Thyroid gland (tissue), 4 donors: Measurements from ENCODE around the gene RAB3D. TPM values are rescaled to one million over a fixed set of nuclear protein-coding genes. Genes with fewer than 3 reads are reported as not detected.
A peak's percentile ranks its signal among the peaks of the same experiment; 100 is the strongest.

ENCODE experiments used
- DNase-seq, 2 donors: peaks; one replicate each; pipeline ENCODE4 v3.0.0-alpha.2; 2019
- H3K27ac ChIP-seq, 3 donors: fragments of 200-600 bp; sonication (generic); 1 replicate in 2 of 3; 2 replicates in 1 of 3; pipeline ENCODE4 v1.5.1; 2016 to 2019; ENCODE audit warnings: mild to moderate bottlenecking in 1 of 3, moderate library complexity in 1 of 3
- H3K27me3 ChIP-seq: fragments of 200-600 bp; sonication (generic); one replicate; pipeline ENCODE4 v1.5.1; 2019
- H3K36me3 ChIP-seq, 2 donors: fragments of 200-600 bp; sonication (generic); one replicate each; pipeline ENCODE4 v1.5.1; 2016 to 2019
- H3K4me1 ChIP-seq, 2 donors: fragments of 200-600 bp; sonication (generic); one replicate each; pipeline ENCODE4 v1.5.1; 2017 to 2019
- H3K4me3 ChIP-seq, 3 donors: fragments of 200-600 bp; sonication (generic); replicated peaks in 1 of 3; 1 replicate in 2 of 3; 2 replicates in 1 of 3; pipeline ENCODE4 v1.5.1; 2016; ENCODE audit warnings: mild to moderate bottlenecking in 1 of 3
- H3K9me3 ChIP-seq: fragments of 200-600 bp; sonication (generic); one replicate; pipeline ENCODE4 v1.5.1; 2017
- POLR2A ChIP-seq, 2 donors: fragments of 450-650 bp; IDR thresholded peaks; one replicate each; pipeline ENCODE4 v1.6.1; 2017; ENCODE audit warnings: antibody characterized with exemption in 2 of 2, mild to moderate bottlenecking in 2 of 2, moderate library complexity in 1 of 2
- WGBS, 2 donors: methylation state at CpG; one replicate each; pipeline ENCODE4 v1.1.5; 2017; 5-methylcytosine and 5-hydroxymethylcytosine counted together
- intact Hi-C: fragments of 100-400 bp; cut with DNase I; formaldehyde crosslinking; loops from one replicate; pipeline ENCODE4 v1.15.1; 2023
- total RNA-seq, 4 donors: library from RNA; depleted of rRNA; stranded (reverse); fragments of >200 nt; gene quantifications; one replicate each; pipeline ENCODE4 v1.2.3, GENCODE V29; 2016
- TF ChIP-seq, protein P1 (sequence below), 6 experiments: fragments of 200-600 bp in 3 of 6; fragments of 450-650 bp in 3 of 6; sonication (generic) in 3 of 6; IDR thresholded peaks; one replicate each; pipeline ENCODE4 v1.5.1; 2016 to 2019; ENCODE audit warnings: antibody characterized with exemption in 6 of 6, mild to moderate bottlenecking in 2 of 6, inconsistent platforms in 1 of 6, moderate library complexity in 1 of 6

Gene RAB3D
- total RNA-seq, 4 donors from 2014 or later: 14.8 to 30.3 (median 20.6) TPM

DNA sequence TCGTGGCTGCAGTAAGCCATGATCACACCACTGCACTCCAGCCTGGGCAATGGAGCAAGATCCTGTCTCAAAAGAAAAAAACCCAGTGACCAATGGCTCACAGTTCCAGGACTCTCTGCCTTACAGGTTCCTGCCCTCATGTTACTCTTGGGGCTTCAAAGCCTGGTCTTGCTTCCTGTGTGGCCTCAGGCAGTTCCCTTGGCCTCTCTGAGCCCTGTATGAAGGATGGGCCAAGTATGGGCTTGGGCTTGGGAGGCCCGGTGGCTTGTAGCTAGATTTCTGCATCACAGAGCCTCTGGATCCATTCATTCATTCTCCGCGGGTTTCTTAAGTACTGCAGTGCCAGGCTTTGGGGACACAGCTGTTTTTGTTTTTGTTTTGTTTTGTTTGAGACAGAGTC is 44.3 kb downstream of the RAB3D start:
- Histone ChIP-seq H3K27ac (no peak overlapping the region), H3K9me3 (no peaks in the 10 kb centered on the region), H3K36me3 (no peaks in the 10 kb centered on the region), H3K27me3 (no peaks in the 10 kb centered on the region), H3K4me1 (peaks cover 0 to 7% of the 10 kb centered on the region in 2 donors), H3K4me3 (no peak overlapping the region)
- no peak for DNase-seq
- intact Hi-C loops: loop anchor here (2.0 to 10.0 kb wide), 3 partner anchors 50 to 187 kb away; partner anchors contain the start of genes CCDC159, ELAVL3 and TMEM205
- WGBS, 2 donors: 86 to 93% methylated on average over 4 of the region's 4 CpGs
- no peak for TF ChIP-seq POLR2A (IDR thresholded peaks at IDR 0.05)
- TF ChIP-seq, protein P1, sequence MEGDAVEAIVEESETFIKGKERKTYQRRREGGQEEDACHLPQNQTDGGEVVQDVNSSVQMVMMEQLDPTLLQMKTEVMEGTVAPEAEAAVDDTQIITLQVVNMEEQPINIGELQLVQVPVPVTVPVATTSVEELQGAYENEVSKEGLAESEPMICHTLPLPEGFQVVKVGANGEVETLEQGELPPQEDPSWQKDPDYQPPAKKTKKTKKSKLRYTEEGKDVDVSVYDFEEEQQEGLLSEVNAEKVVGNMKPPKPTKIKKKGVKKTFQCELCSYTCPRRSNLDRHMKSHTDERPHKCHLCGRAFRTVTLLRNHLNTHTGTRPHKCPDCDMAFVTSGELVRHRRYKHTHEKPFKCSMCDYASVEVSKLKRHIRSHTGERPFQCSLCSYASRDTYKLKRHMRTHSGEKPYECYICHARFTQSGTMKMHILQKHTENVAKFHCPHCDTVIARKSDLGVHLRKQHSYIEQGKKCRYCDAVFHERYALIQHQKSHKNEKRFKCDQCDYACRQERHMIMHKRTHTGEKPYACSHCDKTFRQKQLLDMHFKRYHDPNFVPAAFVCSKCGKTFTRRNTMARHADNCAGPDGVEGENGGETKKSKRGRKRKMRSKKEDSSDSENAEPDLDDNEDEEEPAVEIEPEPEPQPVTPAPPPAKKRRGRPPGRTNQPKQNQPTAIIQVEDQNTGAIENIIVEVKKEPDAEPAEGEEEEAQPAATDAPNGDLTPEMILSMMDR (IDR thresholded peaks at IDR 0.05): no peak

DNA sequence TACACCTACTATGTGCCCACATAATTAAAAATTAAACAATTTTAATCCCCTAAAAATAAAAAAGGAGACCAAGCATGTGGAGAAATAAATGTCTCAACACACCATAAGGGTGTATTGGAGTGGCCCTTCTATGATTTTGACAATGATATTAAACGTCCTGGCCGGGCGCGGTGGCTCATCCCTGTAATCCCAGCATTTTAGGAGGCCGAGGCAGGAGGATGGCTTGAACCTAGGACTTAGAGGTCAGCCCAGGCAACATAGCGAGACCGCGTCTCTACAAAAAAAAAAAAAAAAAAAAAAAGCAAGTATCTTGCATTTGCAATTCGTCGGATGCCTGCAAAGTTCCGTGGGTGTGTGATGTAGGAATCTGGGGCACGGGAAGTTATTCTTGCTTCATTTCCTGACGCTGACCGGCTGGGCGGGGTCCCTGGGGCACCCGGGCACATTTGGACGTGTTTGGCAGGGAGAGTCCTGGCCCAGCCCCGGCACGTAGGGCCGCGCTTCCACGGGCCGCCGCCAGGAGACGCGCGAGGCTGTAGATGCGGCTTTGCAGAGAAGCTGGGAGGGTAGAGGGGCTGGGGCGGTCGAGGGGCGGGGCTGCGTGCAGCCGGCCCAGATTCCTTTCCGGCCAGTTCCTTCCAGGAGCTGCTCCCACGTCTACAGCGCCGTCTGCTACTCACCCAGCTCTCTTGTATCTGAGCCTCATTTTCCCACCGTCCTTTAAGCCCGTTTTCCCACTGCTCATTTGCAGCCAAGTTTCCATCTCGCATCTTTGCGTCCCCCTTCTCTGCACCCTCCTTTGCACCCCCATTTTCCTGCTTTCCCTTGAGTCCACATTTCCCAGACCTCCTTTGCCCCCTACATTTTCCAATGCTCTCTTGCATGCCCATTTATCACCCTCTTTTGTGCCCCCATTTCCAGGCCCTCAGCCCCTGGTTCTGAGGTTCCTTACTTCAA is 45.7 kb downstream of the RAB3D start:
- TF ChIP-seq, protein P1 (IDR thresholded peaks at IDR 0.05): peak; percentile 91 to 100 (median 99)
- TF ChIP-seq POLR2A (IDR thresholded peaks at IDR 0.05): peak in 1 of 2 donors; percentile 46

DNA sequence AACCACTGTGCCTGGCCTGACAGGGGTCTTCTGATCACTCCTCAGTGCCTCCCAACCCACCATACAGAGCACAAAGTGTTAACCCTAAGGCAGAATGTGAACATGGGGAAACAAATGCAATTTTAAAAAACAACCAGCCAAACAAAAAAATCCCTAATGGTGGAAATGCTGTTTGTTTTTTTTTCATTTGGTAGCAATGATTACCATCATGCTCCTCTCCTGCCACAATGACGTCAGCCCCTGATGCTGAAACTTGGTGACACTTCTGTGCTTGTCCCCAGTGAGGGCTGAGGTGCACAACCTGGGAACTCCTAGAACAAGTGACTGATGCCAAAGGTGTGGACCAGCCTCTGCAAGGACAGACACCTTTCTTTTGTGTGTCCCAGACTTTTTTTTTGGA is 47.5 kb downstream of the RAB3D start:
- Histone ChIP-seq H3K27ac (no peak overlapping the region), H3K36me3 (no peaks in the 10 kb centered on the region), H3K9me3 (no peaks in the 10 kb centered on the region), H3K4me1 (peaks cover 0 to 7% of the 10 kb centered on the region in 2 donors), H3K27me3 (no peaks in the 10 kb centered on the region), H3K4me3 (no peak overlapping the region)
- DNase-seq: no peak
- WGBS, 2 donors: 78 to 84% methylated on average over 1 of the region's 1 CpG
- TF ChIP-seq, protein P1 (IDR thresholded peaks at IDR 0.05): no peak
- TF ChIP-seq POLR2A (IDR thresholded peaks at IDR 0.05): no peak
- intact Hi-C loops: loop anchor here (5.0 to 10.0 kb wide), 2 partner anchors 53 to 295 kb away; partner anchors contain the start of genes CCDC159 and TMEM205

More for the DNA sequence above, 45.7 kb downstream of the RAB3D start:
- H3K27ac ChIP-seq: peak overlapping the region in 2 of 3 donors; percentile 10 to 17
- H3K9me3 ChIP-seq: no peaks in the 10 kb centered on the region
- H3K4me3 ChIP-seq: no peak overlapping the region
- peak; percentile 97 for DNase-seq
- H3K4me1 ChIP-seq: peaks cover 0 to 7% of the 10 kb centered on the region in 2 donors
- H3K27me3 ChIP-seq: no peaks in the 10 kb centered on the region
- WGBS, 2 donors: 6 to 8% methylated on average over 37 to 41 of the region's 41 CpGs
- intact Hi-C loops: loop anchor here (2.0 to 10.0 kb wide), 3 partner anchors 51 to 294 kb away; partner anchors contain the start of genes CCDC159 and TMEM205
- H3K36me3 ChIP-seq: no peaks in the 10 kb centered on the region

GRCh38 chr19:11291415-11291814 is 48.0 kb downstream of the RAB3D start:
- 92 to 95% methylated on average over 7 of the region's 7 CpGs for WGBS, 2 donors
- no peak for DNase-seq

GRCh38 chr19:11290256-11290655 is 49.2 kb downstream of the RAB3D start:
- H3K4me3 ChIP-seq: no peak overlapping the region
- H3K36me3 ChIP-seq: no peaks in the 10 kb centered on the region
- 82 to 96% methylated on average over 4 of the region's 4 CpGs for WGBS, 2 donors
- peaks cover under 1 to 4% of the 10 kb centered on the region in 2 donors for H3K4me1 ChIP-seq
- DNase-seq: no peak
- intact Hi-C loops: loop anchor here (5.0 to 10.0 kb wide), 2 partner anchors 55 to 297 kb away; partner anchors contain the start of genes CCDC159 and TMEM205
- H3K27me3 ChIP-seq: no peaks in the 10 kb centered on the region
- H3K9me3 ChIP-seq: no peaks in the 10 kb centered on the region
- no peak overlapping the region for H3K27ac ChIP-seq
- no peak for TF ChIP-seq POLR2A (IDR thresholded peaks at IDR 0.05)
- TF ChIP-seq, protein P1 (IDR thresholded peaks at IDR 0.05): no peak

More at GRCh38 chr19:11291415-11291814, 48.0 kb downstream of the RAB3D start:
- H3K27ac ChIP-seq: no peak overlapping the region
- H3K4me3 ChIP-seq: no peak overlapping the region
- no peak for TF ChIP-seq POLR2A (IDR thresholded peaks at IDR 0.05)
- intact Hi-C loops: loop anchor here (5.0 to 10.0 kb wide), 2 partner anchors 53 to 296 kb away; partner anchors contain the start of genes CCDC159 and TMEM205
- no peaks in the 10 kb centered on the region for H3K9me3 ChIP-seq
- no peaks in the 10 kb centered on the region for H3K36me3 ChIP-seq
- peaks cover 0 to 7% of the 10 kb centered on the region in 2 donors for H3K4me1 ChIP-seq
- H3K27me3 ChIP-seq: no peaks in the 10 kb centered on the region
